NCI-H2171 treated with DMSO at 0.1 percent for 48 hours (cell line): Measurements from ENCODE around the gene TLCD3A.
A peak's percentile ranks its signal among the peaks of the same experiment; 100 is the strongest.
"Not testable (repeated sequence)": the region's sequence is repeated elsewhere in the genome, so short reads cannot be mapped to it uniquely, and the experiment has no call there.

ENCODE experiments used
- DNase-seq: peaks from one replicate; lab custom pipeline; 2025; lab: John Stamatoyannopoulos, UW

TLCD3A gene

DNA sequence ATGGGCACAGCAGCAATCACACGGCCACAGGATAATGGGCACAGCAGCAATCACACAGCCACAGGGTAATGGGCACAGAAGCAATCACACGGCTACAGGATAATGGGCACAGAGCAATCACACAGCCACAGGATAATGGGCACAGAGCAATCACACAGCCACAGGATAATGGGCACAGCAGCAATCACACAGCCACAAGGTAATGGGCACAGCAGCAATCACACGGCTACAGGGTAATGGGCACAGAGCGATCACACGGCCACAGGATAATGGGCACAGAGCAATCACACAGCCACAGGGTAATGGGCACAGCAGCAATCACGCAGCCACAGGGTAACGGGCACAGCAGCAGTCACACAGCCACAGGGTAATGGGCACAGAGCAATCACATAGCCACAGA lies 17.0 kb downstream of the TLCD3A start:
- DNase-seq = not testable (repeated sequence)

DNA sequence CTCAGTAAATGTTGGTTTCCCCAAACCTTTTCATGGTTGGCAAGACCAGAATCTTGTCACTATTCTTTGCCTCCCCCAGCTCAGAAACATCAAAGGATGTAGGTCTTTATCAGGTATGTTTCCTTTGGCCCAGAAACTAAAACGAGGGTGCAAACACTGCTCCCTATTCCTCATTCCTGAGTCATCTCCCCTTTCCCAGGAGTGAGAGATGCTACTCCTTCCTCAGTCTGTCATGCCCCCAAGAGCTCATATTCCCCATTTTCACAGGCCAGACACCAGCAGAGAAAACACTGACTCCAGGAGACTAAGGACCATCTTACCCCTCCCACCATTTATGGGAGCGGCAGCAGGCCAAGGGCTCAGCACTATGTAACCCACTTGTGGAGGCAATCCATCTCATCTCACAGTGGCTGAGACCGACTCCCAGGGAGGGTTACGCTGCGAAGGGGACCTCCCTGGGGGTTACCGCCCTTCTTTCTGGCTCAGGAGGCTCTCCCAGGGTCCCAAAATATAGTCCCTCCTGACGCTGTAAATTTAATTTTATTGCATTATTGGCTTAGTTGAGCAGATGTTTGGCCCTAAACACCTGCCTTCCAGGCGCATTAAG lies 18.1 kb downstream of the TLCD3A start:
- DNase-seq = no peak

DNA sequence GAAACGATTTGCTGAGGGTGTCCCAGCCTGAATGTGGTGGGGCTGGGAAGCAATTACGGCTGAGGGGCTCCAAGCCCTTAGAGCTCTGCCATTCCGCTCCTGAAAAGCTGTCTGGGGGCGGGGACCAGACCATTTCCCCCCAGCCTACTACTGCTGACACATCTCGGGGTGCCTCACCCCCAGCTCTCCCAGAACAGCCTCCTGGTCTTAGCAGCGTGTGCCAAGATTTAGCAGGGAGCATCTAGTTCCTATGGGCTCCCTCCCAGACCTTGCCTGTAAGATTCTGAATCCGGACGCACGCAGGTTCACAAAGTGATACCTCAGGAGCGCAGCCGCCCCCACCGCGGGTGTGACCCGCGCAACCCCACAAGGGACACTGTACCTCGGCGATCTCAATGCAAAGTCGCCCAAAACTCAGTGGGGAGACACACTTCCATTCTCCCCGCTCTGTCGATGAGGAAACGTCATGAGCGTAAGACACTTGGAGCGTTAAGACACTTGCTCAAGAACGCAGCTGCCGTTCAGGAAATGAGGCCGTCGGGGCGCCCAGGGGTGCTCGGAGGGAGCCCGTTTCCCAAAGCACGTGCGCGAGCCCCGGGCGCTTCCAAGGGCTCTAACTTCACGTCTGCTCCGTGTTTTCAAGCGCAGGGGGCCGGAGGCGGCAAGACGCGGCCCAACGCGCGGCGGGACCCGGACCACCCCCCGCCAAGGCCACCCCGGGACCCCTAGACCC lies 19.0 kb downstream of the TLCD3A start:
- DNase-seq = peak; percentile 31

DNA sequence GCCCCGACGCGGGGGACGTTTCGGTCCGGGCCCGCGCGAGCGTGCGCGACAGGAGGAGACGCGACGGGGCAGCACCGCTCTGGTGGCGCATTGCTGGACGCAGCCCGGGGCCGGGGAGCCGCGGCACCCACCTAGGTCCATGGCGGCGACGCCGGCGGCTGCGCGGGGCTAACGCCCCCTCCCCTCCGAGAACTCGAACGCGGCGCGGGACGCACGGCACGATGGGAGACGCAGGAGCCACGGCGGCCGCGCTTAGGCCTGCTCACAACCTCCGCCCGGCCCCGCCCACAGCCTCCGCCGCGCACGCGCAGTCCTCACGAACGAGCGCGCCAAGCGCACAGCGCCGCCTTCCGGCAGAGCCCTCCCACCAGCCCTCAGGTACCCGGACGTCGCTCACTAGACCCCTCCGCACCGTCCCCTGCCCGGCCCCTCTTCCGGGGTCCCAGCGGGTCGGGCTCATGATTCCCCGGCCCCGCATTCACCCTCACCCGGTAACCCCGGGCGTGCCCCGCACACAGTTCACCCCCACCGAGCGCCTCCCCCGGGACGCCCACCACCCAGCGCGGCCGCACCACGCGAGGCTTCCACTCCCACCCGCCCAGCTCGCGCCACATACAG lies 19.7 kb downstream of the TLCD3A start, which contains the start of gene GEMIN4:
TSS of gene GEMIN4 (minus strand) at position 263 of the 618 bp plus-strand sequence. CDS start at position 141, 122 bp downstream.
- DNase-seq = peak; percentile 91

- peak; percentile 60 for DNase-seq
These were observed 20.3 kb downstream of the TLCD3A start for GRCh38 chr17:752620-753219.

DNA sequence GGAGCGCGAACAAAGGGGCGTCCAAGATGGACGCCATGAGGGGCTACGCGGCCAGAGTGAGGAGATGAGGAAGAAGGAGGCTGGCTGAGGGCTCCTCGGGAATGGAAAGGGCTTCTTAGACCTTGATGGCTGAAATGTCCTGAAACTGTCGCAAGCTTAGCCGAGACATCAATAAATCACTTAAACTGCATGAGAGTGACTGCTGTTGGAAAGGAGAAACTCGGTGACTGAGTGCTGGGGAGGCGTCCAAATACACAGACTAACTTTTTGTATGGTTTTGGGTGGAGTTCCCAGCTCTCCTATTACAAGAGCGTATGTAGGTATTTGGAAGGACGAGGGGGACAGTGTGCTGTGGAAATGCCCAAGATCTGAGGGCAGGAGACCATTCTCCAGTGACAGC lies 21.0 kb downstream of the TLCD3A start:
- DNase-seq = no peak

GRCh38 chr17:755319-755961 lies 23.0 kb downstream of the TLCD3A start:
- DNase-seq = not testable (repeated sequence)

DNA sequence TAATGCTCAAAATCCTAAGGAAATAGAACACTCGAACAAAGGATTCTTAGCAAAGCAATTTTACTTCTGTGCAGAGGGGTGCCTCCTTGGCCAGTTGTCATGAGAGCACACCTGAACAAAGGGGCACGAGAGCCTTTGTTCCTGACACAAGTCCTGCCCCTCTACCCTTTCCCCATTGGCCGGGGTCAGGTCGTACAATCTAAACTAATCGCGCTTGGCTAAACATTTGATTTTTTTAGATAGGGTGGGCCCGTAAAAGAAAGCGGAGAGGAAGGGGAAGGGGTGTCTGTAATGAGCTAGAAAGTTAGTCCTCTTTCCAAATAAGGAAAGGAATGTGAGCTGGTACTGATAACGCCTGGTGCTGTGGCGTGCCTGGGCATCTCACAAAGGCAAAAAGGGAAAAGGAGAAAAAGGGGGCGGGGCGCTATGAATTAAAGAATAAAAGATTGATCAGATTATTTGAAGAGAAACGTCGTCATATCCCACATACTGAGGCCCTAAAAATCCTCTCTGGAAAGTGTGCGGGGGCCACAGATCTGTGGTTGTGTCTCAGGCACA lies 23.7 kb downstream of the TLCD3A start:
- not testable (repeated sequence) for DNase-seq

DNA sequence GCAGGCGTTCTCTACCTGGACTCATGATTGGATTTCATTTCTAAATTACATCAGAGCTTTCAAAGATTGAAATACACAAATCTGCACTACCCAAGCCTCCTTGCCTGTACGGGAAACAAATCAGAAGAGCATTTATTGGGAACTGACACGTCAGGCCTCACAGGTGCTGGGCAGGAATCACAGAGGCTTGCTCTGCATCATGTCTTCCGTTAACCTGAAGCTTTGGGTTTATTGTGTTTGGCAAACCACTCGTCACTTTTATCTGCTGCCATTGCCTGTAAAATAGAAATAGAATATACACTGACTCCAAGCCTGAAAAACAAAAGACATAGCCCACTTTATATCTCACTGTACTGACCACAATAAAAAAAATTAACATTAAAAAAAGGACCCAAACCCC lies 27.6 kb downstream of the TLCD3A start:
- no peak for DNase-seq

GRCh38 chr17:760371-760770 lies 28.0 kb downstream of the TLCD3A start:
- no peak for DNase-seq

DNA sequence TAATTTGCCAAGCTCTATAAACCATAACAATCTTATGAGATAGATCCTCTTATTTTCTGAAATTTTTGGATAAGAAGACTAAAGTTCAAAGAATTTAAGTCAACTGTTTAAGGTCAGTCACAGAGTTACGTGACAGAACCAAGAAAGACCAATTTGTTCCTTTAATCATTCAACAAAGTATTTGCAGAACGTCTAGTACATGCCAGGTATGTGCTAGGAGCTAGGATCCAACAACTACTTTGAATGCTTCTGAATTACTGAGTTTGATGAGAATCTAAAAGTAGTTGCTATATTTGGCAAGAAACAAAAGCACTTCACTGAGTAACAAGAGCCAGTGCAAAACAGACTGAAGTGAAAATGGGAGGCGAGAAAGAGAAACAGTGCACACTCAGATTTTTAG lies 34.7 kb downstream of the TLCD3A start:
- no peak for DNase-seq

- no peak for DNase-seq
These were observed 40.6 kb downstream of the TLCD3A start for GRCh38 chr17:773016-773415.

- no peak for DNase-seq
These were observed 41.3 kb downstream of the TLCD3A start for GRCh38 chr17:773467-774312.

- no peak for DNase-seq
These were observed 41.9 kb downstream of the TLCD3A start for GRCh38 chr17:774313-774584.

DNA sequence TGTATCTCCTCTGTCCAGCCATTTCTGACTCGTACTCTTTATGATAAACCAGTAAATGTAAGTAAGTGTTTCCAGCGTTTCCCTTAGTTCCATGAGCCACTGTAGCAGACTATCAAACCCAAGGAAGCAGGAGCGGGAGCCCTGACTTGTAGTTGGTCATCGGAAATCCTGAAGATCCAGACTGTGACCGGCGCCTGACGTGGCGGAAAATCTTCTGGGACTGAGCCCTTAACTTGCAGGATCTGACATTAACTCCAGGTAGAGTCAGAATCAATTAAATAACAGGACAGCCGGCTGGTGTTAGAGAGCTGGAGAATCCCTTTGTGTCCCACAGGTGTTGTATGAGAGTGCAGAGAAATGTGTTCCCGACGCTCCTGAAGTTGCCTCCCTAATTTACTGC lies 45.7 kb downstream of the TLCD3A start:
- no peak for DNase-seq

DNA sequence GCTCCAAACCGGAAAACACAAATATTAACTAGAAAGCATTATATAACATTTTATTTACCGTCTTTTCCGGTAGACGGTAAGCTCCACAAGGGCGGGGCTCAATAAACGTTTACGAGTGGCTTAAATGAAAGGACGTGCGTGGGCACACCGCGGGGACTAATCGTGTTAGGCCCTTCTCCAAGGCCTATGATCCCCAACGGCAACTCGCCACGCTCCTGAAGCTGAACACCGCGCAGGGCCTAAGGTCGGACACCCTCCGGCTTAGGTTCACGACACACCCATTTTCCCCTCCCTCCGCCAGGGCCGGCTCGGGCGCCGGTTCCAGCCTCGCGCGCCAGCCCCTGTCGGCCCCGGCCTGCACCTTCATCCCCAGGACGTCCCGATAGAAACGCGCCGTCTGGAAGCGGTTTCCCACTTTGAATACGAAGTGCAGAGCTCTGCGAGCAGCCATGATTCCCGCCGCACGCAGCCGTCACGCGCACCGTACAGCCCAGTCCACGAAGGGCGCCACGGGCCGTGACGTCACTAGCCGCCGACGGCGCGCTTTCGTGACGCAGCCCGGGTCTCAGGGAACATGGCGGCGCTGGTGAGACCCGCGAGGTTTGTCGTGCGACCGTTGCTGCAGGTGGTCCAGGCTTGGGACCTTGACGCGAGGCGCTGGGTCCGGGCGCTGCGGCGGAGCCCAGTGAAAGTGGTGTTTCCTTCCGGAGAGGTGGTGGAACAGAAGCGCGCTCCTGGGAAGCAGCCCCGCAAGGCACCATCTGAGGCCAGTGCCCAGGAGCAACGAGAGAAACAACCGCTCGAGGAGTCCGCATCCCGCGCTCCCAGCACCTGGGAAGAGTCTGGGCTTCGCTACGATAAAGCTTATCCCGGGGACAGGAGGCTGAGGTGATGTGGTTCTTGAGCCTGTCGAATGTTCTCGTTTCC lies 49.7 kb downstream of the TLCD3A start, which contains the start of the genes GLOD4 and MRM3:
TSS of gene GLOD4 (minus strand) at position 476 of the 927 bp plus-strand sequence. CDS start at position 451, 25 bp downstream.
TSS of gene MRM3 (plus strand) at position 549 of the 927 bp plus-strand sequence. CDS start at position 575, 26 bp downstream.
- DNase-seq = peak; percentile 86

- DNase-seq = no peak
These were observed 51.7 kb downstream of the TLCD3A start for GRCh38 chr17:784143-784542.

- DNase-seq = not testable (repeated sequence)
These were observed 53.5 kb downstream of the TLCD3A start for GRCh38 chr17:785901-786300.

DNA sequence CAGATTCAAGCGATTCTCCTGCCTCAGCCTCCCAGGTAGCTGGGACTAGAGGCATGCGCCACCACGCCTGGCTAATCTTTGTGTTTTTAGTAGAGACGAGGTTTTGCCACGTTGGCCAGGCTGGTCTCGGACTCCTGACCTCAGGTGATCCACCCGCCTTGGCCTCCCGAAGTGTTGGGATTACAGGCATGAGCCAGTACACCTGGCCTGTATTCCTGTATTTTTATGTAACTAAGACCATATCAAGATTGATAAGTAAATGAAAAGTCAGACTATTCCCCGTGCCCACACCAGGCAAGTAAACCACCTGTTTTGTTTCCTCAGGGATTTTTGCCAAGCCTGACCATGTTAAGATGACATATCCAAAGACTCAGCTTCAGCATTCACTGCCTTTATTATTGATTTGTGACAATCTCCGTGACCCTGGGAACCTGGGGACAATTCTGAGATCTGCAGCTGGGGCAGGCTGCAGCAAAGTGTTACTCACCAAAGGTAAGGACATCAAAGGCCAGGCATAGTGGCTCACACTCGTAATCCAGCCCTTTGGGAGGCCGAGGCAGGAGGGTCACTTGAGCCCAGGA lies 55.3 kb downstream of the TLCD3A start:
- DNase-seq = no peak
